Measurements from ENCODE around the gene OPN1MW.
"Not testable (repeated sequence)": the region's sequence is repeated elsewhere in the genome, so short reads cannot be mapped to it uniquely, and the experiment has no call there.

Gene OPN1MW

GRCh38 chrX:154211499-154211898 lies 29.1 kb downstream of the OPN1MW start:
- not testable (repeated sequence) for DNase-seq

DNA sequence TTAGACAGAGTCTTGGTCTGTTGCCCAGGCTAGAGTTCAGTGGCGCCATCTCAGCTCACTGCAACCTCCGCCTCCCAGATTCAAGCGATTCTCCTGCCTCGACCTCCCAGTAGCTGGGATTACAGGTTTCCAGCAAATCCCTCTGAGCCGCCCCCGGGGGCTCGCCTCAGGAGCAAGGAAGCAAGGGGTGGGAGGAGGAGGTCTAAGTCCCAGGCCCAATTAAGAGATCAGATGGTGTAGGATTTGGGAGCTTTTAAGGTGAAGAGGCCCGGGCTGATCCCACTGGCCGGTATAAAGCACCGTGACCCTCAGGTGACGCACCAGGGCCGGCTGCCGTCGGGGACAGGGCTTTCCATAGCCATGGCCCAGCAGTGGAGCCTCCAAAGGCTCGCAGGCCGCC lies 37.1 kb downstream of the OPN1MW start, which contains the start of gene OPN1MW2:
TSS of gene OPN1MW2 (plus strand) at position 301 of the 400 bp plus-strand sequence. CDS start at position 361, 60 bp downstream.
- DNase-seq = not testable (repeated sequence)

GRCh38 chrX:154225292-154225691 lies 42.9 kb downstream of the OPN1MW start:
- DNase-seq = not testable (repeated sequence)

GRCh38 chrX:154226706-154227105 lies 44.3 kb downstream of the OPN1MW start:
- DNase-seq = not testable (repeated sequence)

DNA sequence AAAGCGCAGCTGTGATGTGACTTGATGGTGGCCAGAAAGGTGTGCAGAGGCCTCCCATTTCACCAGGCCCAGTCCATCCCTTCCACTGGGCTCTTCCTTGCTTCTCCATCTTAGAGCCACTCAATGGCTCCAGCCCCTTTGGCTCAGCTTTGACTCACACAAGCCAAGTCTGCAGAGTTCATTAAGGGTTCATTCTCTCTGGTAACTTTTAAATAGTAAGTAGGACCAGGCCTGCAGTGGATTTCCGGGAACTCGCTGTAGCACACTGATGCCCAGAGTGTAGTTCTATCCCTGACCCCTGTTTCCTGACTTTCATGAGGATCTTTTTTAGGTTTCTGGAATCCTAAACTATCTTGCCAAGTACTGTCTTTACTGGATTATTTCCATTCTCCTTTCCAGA lies 49.0 kb downstream of the OPN1MW start:
- DNase-seq = not testable (repeated sequence)

- not testable (repeated sequence) for DNase-seq
These were observed 51.2 kb downstream of the OPN1MW start for GRCh38 chrX:154233620-154234019.

- not testable (repeated sequence) for DNase-seq
These were observed 56.7 kb downstream of the OPN1MW start for GRCh38 chrX:154238939-154239559.

DNA sequence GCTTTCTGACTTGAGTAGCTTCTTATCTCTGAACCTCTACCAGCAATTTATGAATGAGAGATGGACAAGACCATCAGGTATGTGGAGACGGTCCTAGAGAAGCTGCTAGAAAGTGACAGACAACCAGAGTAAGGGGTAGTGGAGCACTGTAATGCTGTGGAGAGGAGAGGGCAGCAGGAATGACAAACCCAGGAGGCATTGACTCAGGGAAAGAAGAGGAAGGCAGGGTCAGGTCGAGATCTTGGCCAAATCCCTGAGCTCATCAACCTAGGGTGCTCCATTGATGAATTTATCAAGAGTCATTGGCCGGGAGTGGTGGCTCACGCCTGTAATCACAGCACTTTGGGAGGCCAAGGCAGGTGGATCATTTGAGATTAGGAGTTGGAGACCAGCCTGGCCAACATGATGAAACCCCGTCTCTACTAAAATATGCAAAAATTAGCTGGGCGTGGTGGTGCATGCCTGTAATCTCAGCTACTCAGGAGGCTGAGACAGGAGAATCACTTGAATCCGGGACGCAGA lies 57.6 kb downstream of the OPN1MW start:
- not testable (repeated sequence) for DNase-seq
